Transverse colon (tissue), 4 donors: ENCODE measurements around the gene PTBP1. TPM values are rescaled to one million over a fixed set of nuclear protein-coding genes. Genes with fewer than 3 reads are reported as not detected.

Experiments
- DNase-seq: peaks from one replicate; pipeline ENCODE4 v3.0.0-alpha.2; 2019
- H3K27ac ChIP-seq, 4 donors: fragments of 200-600 bp; sonication (generic); 2 replicates each; pipeline ENCODE4 v1.5.1; 2016 to 2018; ENCODE audit warnings: inconsistent platforms in 4 of 4
- H3K27me3 ChIP-seq: fragments of 200-600 bp; sonication (generic); 2 replicates; pipeline ENCODE4 v1.5.1; 2017; ENCODE audit warnings: inconsistent platforms
- H3K36me3 ChIP-seq, 4 donors: fragments of 200-600 bp; sonication (generic); 2 replicates each; pipeline ENCODE4 v1.5.1; 2017 to 2019; ENCODE audit warnings: inconsistent platforms in 4 of 4
- H3K4me1 ChIP-seq, 4 donors: fragments of 200-600 bp; sonication (generic); 2 replicates each; pipeline ENCODE4 v1.5.1; 2017 to 2020; ENCODE audit warnings: inconsistent platforms in 4 of 4
- H3K4me3 ChIP-seq, 4 donors: fragments of 200-600 bp; sonication (generic); 1 replicate in 1 of 4; 2 replicates in 3 of 4; pipeline versions ENCODE4 v1.5.1 to v1.6.1; 2017 to 2019; ENCODE audit warnings: inconsistent platforms in 4 of 4
- H3K9me3 ChIP-seq, 2 donors: fragments of 200-600 bp; sonication (generic); 2 replicates each; pipeline ENCODE4 v1.5.1; 2017 to 2019; ENCODE audit warnings: inconsistent platforms in 2 of 2
- CTCF ChIP-seq, 5 experiments: fragments of 200-600 bp in 3 of 5; fragments of 450-650 bp in 2 of 5; sonication (generic) in 3 of 5; IDR thresholded peaks; 1 replicate in 2 of 5; 2 replicates in 3 of 5; pipeline ENCODE4 v1.5.1; 2016 to 2017; ENCODE audit warnings: antibody characterized with exemption in 5 of 5, inconsistent platforms in 3 of 5, mild to moderate bottlenecking in 2 of 5, moderate library complexity in 1 of 5
- EP300 ChIP-seq: sonication (generic); formaldehyde crosslinking; IDR thresholded peaks from one replicate; pipeline ENCODE4 v1.6.1; 2017; ENCODE audit warnings: antibody characterized with exemption, low read depth
- POLR2A ChIP-seq: fragments of 450-650 bp; IDR thresholded peaks from one replicate; pipeline ENCODE4 v1.6.1; 2016; ENCODE audit warnings: antibody characterized with exemption, mild to moderate bottlenecking, moderate library complexity
- POLR2AphosphoS5 ChIP-seq, 3 donors: sonication (generic); formaldehyde crosslinking; IDR thresholded peaks; one replicate each; pipeline ENCODE4 v1.6.1; 2016; ENCODE audit warnings: antibody characterized with exemption in 3 of 3
- WGBS, 2 donors: methylation state at CpG; one replicate each; pipeline ENCODE4 v1.1.5; 2018; ENCODE audit warnings: low coverage in 1 of 2; 5-methylcytosine and 5-hydroxymethylcytosine counted together
- in situ Hi-C, 4 donors: fragments of 200-750 bp; cut with MboI; loops; one replicate each; pipeline versions ENCODE4 v1.15.0 to v1.15.1; 2017; ENCODE audit warnings: low sequenced_read_pairs in 3 of 4, low pct_ligation_motif_present in 1 of 4, low pct_unique_long_range_greater_than_20kb in 1 of 4
- intact Hi-C: fragments of 100-400 bp; cut with DNase I; formaldehyde crosslinking; loops from one replicate; pipeline ENCODE4 v1.15.1; 2023; ENCODE audit warnings: low total_unique reads
- total RNA-seq, 4 donors: library from RNA; depleted of rRNA; stranded (reverse); fragments of >200 nt; gene quantifications; one replicate each; pipeline ENCODE4 v1.1.0, GENCODE V29; 2016

The PTBP1 gene
- total RNA-seq, 4 donors from 2014 or later = 145 to 258 (median 194) TPM

GRCh38 chr19:769616-770015, 27.6 kb upstream of the PTBP1 start:
- intact Hi-C loops = loop anchor here (5.0 to 10.0 kb wide), 3 partner anchors 75 to 205 kb away; partner anchors contain the start of genes PRTN3 and R3HDM4
- 75 to 88% methylated on average over 2 to 6 of the region's 6 CpGs for WGBS, 2 donors

GRCh38 chr19:771332-771785, 25.9 kb upstream of the PTBP1 start:
- H3K27me3 ChIP-seq = peaks cover 3% of the 10 kb centered on the region
- H3K27ac ChIP-seq = no peak overlapping the region
- peaks cover 0 to 4% (median 0%) of the 10 kb centered on the region in 4 donors for H3K4me1 ChIP-seq
- no peaks in the 10 kb centered on the region for H3K9me3 ChIP-seq
- H3K36me3 ChIP-seq = no peaks in the 10 kb centered on the region
- no peak overlapping the region for H3K4me3 ChIP-seq
- in situ Hi-C loops = loop anchor here in 1 of 4 donors (10.0 kb wide), 1 partner anchor 83 kb away; the partner anchor contains the start of genes CFD and ELANE
- TF ChIP-seq POLR2A (no peak), CTCF (IDR thresholded peaks at IDR 0.05) (peak; percentile 30 to 48 (median 42)), EP300 (no peak), POLR2AphosphoS5 (IDR thresholded peaks at IDR 0.05) (no peak)
- no peak for DNase-seq
- WGBS, 2 donors = 13% methylated on average over 6 of the region's 6 CpGs
- intact Hi-C loops = loop anchor here (5.0 to 10.0 kb wide), 2 partner anchors 73 to 141 kb away; partner anchors contain the start of genes PRTN3 and R3HDM4

More at GRCh38 chr19:769616-770015, 27.6 kb upstream of the PTBP1 start:
- Histone ChIP-seq H3K27ac (no peak overlapping the region), H3K36me3 (no peaks in the 10 kb centered on the region), H3K27me3 (peaks cover 3% of the 10 kb centered on the region), H3K9me3 (no peaks in the 10 kb centered on the region), H3K4me1 (peaks cover 0 to 4% (median 0%) of the 10 kb centered on the region in 4 donors), H3K4me3 (no peak overlapping the region)
- no peak for DNase-seq
- in situ Hi-C loops = loop anchor here in 3 of 4 donors (10.0 kb wide), 3 partner anchors 85 to 215 kb away; partner anchors contain the start of genes CFD (in 2 of the 3), ELANE (in 2 of the 3), WDR18 (in 2 of the 3) and ARID3A (in 1 of the 3)
- no peak for TF ChIP-seq POLR2A
- no peak for TF ChIP-seq POLR2AphosphoS5 (IDR thresholded peaks at IDR 0.05)
- no peak for TF ChIP-seq CTCF (IDR thresholded peaks at IDR 0.05)
- TF ChIP-seq EP300 = no peak

GRCh38 chr19:772063-772462, 25.2 kb upstream of the PTBP1 start:
- no peak for DNase-seq
- whole genome bisulfite sequencing, 2 donors = 75 to 100% methylated on average over 1 to 5 of the region's 5 CpGs
- TF ChIP-seq POLR2AphosphoS5 (IDR thresholded peaks at IDR 0.05) (no peak), EP300 (no peak), CTCF (IDR thresholded peaks at IDR 0.05) (no peak), POLR2A (no peak)
- H3K27ac ChIP-seq = no peak overlapping the region
- no peak overlapping the region for H3K4me3 ChIP-seq
- peaks cover 3% of the 10 kb centered on the region for H3K27me3 ChIP-seq
- in situ Hi-C loops = loop anchor here in 1 of 4 donors (10.0 kb wide), 1 partner anchor 83 kb away; the partner anchor contains the start of genes CFD and ELANE
- intact Hi-C loops = loop anchor here (5.0 to 10.0 kb wide), 2 partner anchors 73 to 140 kb away; partner anchors contain the start of genes PRTN3 and R3HDM4
- no peaks in the 10 kb centered on the region for H3K9me3 ChIP-seq
- peaks cover 0 to 4% (median 0%) of the 10 kb centered on the region in 4 donors for H3K4me1 ChIP-seq
- H3K36me3 ChIP-seq = no peaks in the 10 kb centered on the region

GRCh38 chr19:772730-773436, 24.4 kb upstream of the PTBP1 start:
- no peak overlapping the region for H3K4me3 ChIP-seq
- no peak for DNase-seq
- in situ Hi-C loops = loop anchor here in 1 of 4 donors (10.0 kb wide), 1 partner anchor 82 kb away; the partner anchor contains the start of genes CFD and ELANE
- H3K27ac ChIP-seq = no peak overlapping the region
- H3K36me3 ChIP-seq = no peaks in the 10 kb centered on the region
- WGBS, 2 donors = 76% methylated on average over 15 of the region's 18 CpGs; no CpG with 5 or more reads in 1 of the 2 donors
- intact Hi-C loops = loop anchor here (5.0 to 10.0 kb wide), 2 partner anchors 72 to 139 kb away; partner anchors contain the start of genes PRTN3 and R3HDM4
- no peak for TF ChIP-seq CTCF (IDR thresholded peaks at IDR 0.05)
- TF ChIP-seq POLR2AphosphoS5 (IDR thresholded peaks at IDR 0.05) = no peak
- no peak for TF ChIP-seq POLR2A
- no peak for TF ChIP-seq EP300
- H3K4me1 ChIP-seq = peaks cover 0 to 4% (median 0%) of the 10 kb centered on the region in 4 donors
- H3K9me3 ChIP-seq = no peaks in the 10 kb centered on the region
- H3K27me3 ChIP-seq = peaks cover 3% of the 10 kb centered on the region
